ENCODE data around the gene SMC1A.

GRCh38 chrX:53440621-53441517 lies 18.4 kb upstream of the SMC1A start:
- no peak for TF ChIP-seq EZH2phosphoT487 (IDR thresholded peaks at IDR 0.05; ENCODE audit: borderline replicate concordance)
- no peak for TF ChIP-seq CTCF (conservative IDR thresholded peaks at IDR 0.05; ENCODE audit: low read length)

All from Loucy (cell line).